HL-60 (cell line): ENCODE results near the gene KRT17.

ENCODE experiments used
- CTCF ChIP-seq: IDR thresholded peaks from one replicate; pipeline ENCODE4 v1.5.1; 2011; ENCODE audit warnings: low read length, control low read depth, inconsistent platforms; ENCODE audit not compliant: insufficient read depth
- POLR2AphosphoS5 ChIP-seq: IDR thresholded peaks from 2 replicates; pipeline ENCODE4 v1.6.1; 2012; ENCODE audit warnings: low read depth
- REST ChIP-seq: IDR thresholded peaks from 2 replicates; pipeline ENCODE4 v1.6.1; 2012; ENCODE audit warnings: low read depth; ENCODE audit not compliant: insufficient replicate concordance
- SPI1 ChIP-seq: IDR thresholded peaks from 2 replicates; pipeline ENCODE4 v1.6.1; 2012; ENCODE audit warnings: low read depth, mild to moderate bottlenecking, borderline replicate concordance

- TF ChIP-seq POLR2AphosphoS5 (no peak), CTCF (no peak), REST (no peak), SPI1 (no peak)
These were observed 35.2 kb upstream of the KRT17 start for GRCh38 chr17:41659427-41660212.
